Glomerular endothelial cell (primary cell): ENCODE measurements around the gene TRIM14. TPM values are rescaled to one million over a fixed set of nuclear protein-coding genes. Genes with fewer than 3 reads are reported as not detected.

Source experiments
- DNase-seq: peaks from one replicate; pipeline ENCODE4 v3.0.0-alpha.2; 2011; ENCODE audit warnings: low read depth, low spot score; ENCODE audit errors: extremely low read depth
- total RNA-seq: library from RNA; depleted of rRNA; stranded (reverse); fragments of >200 nt; gene quantifications from 2 replicates; pipeline ENCODE4 v1.2.3, GENCODE V29; 2015

The TRIM14 gene, protein sequence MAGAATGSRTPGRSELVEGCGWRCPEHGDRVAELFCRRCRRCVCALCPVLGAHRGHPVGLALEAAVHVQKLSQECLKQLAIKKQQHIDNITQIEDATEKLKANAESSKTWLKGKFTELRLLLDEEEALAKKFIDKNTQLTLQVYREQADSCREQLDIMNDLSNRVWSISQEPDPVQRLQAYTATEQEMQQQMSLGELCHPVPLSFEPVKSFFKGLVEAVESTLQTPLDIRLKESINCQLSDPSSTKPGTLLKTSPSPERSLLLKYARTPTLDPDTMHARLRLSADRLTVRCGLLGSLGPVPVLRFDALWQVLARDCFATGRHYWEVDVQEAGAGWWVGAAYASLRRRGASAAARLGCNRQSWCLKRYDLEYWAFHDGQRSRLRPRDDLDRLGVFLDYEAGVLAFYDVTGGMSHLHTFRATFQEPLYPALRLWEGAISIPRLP
- 3.9 and 9.1 TPM in 2 replicates for total RNA-seq

DNA sequence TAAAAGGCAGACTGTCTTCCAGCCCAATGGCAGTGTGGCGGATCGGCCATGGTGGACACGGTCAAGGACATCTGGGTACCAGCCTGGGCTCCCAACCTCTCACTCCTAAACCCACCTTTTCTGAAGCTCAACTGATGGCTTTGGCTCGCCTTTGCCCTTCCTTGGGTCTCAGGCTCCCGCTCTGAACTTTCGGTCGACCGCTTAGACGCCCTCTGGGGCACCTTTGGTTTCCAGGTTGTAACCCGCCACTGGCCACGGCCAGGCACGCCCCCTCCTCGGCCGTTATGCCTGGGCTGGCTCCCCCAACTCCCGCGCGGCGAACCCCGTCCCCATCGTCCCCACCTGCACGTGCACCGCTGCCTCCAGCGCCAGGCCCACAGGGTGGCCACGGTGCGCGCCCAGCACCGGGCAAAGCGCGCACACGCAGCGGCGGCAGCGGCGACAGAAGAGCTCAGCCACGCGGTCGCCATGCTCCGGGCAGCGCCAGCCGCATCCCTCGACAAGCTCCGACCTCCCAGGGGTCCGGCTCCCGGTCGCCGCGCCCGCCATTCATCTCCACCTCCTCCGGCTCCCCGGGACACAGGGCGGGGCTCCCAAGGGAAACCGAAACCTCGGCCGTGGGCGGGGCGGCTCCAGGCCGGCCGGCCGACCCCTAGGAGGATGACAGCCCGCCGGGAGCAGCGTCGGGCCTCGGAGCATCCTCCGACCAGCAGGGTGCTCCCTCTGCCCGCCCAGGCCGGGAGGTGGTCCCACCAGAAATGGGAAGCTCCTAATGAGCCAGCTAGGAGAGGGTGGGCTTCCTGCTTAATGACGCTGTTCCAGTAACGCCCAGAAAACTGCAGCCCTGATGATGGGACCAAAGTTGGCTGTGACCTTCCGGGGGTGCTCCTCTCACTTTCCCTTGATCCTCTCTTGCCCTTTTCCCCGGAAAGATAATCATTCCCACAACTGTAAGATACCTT lies at the start of gene TRIM14:
Gene TRIM14 (minus strand): TSS at position 583 of the 962 bp plus-strand sequence. CDS start 34 bp downstream, at position 549.
- no peak for DNase-seq

DNA sequence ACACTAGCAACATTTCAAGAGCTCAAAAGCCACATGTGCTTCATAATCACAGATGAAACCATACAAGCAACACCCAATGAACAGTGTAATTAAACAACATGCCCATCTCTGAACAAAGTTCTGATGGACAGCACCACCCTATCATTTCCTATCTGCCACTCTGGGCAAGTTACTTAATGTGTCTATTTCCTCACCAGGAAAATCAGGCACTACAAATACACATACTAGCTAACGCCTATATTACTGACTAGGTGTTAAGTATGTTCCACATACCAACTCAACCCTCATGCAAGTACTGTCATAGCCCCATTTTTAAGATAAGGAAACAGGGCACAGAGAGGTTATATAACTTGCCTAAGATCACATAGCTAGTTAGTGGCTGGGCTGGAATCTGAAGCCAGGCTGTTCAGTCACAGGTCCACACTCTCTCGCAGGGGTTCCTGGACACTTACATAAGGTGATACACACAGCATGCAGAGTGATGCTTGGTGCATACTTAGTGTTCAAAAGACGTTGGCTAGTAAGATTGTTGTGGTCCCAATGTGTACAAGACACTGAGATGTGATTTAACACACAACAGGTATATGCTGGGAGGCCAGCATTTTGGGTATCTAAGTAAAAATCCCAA lies 49.2 kb upstream of the TRIM14 start:
- no peak for DNase-seq

- no peak for DNase-seq
Observed at GRCh38 chr9:98164912-98165311, 45.9 kb upstream of the TRIM14 start.

DNA sequence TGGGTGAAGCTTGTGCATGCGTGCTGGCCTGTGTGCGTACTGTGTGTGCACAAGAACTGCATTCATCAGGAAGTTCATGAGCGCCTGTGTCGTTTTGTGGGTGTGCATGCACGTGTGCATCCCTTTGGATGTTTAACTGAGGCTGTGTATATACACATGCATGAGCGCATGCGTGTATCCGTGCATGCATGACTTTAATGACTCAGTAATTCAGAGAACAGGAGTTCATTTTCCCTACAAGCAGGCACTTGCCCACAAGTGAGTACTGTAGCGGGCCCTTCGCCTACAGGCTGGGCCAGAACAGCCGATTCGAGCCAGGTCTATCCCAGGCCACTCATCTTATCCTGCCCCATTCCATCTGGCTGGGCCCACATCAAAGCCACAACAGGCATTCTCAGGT lies 43.6 kb upstream of the TRIM14 start:
- no peak for DNase-seq

- no peak for DNase-seq
Observed at GRCh38 chr9:98161851-98162250, 42.8 kb upstream of the TRIM14 start.

GRCh38 chr9:98159790-98160189 lies 40.8 kb upstream of the TRIM14 start:
- DNase-seq: no peak

DNA sequence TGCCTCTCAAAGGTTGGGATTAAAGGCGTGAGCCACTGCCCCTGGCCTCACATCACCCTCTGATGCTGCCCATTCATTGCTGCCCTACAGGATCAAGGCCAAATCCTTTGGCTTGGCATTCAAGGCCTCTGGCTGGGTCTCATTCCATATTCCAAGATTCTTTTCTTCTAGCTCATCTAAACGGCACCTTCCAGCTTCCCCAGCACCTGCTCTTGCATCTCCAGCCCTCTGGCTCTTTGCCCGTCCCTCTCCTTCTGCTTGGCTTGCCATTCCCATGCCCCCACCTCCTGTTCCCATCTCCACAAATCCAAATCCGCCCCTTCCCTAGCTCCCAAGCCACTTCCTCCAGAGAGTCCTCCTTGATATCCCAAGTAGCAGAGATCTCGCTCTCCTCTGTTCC lies 40.3 kb upstream of the TRIM14 start:
- DNase-seq: no peak

- no peak for DNase-seq
Observed at GRCh38 chr9:98158071-98158831, 39.2 kb upstream of the TRIM14 start.

GRCh38 chr9:98157372-98157771 lies 38.4 kb upstream of the TRIM14 start:
- DNase-seq: no peak

- no peak for DNase-seq
Observed at GRCh38 chr9:98154678-98155077, 35.7 kb upstream of the TRIM14 start.

GRCh38 chr9:98152526-98152925 lies 33.5 kb upstream of the TRIM14 start:
- no peak for DNase-seq

GRCh38 chr9:98150721-98151120 lies 31.7 kb upstream of the TRIM14 start:
- no peak for DNase-seq

GRCh38 chr9:98150164-98150563 lies 31.1 kb upstream of the TRIM14 start:
- no peak for DNase-seq

- DNase-seq: no peak
Observed at GRCh38 chr9:98149422-98149821, 30.4 kb upstream of the TRIM14 start.

- DNase-seq: no peak
Observed at GRCh38 chr9:98148486-98148885, 29.5 kb upstream of the TRIM14 start.

DNA sequence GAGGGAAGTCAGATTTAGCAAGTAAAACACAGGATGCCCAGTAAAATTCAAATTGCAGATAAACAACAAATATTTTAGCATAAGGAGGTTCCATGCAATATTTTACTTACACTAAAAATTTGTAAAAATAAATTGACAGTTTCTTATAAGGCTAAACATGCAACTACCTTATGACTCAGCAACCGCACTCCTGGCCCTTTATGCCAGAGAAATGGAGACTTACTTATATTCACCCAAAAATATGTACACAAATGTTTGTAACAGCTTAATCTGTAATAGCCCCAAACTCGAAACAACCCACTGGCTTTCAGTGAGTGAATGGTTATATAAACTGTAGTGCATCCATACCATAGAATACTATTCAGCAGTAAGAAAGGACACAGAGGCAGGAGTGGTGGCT lies 28.6 kb upstream of the TRIM14 start:
- DNase-seq: no peak

- no peak for DNase-seq
Observed at GRCh38 chr9:98146101-98146991, 27.3 kb upstream of the TRIM14 start.

- no peak for DNase-seq
Observed at GRCh38 chr9:98144631-98145030, 25.6 kb upstream of the TRIM14 start.

GRCh38 chr9:98144076-98144475 lies 25.1 kb upstream of the TRIM14 start:
- DNase-seq: no peak
